ENCODE data around the gene HCN3. TPM values are rescaled to one million over a fixed set of nuclear protein-coding genes. Genes with fewer than 3 reads are reported as not detected.

Gene HCN3
- total and polyA plus RNA-seq, 2 of the 13 experiments (the other 11 are each of a cell fraction or from before 2014, with no cell fraction given), result 2.4 to 10.2 TPM

DNA sequence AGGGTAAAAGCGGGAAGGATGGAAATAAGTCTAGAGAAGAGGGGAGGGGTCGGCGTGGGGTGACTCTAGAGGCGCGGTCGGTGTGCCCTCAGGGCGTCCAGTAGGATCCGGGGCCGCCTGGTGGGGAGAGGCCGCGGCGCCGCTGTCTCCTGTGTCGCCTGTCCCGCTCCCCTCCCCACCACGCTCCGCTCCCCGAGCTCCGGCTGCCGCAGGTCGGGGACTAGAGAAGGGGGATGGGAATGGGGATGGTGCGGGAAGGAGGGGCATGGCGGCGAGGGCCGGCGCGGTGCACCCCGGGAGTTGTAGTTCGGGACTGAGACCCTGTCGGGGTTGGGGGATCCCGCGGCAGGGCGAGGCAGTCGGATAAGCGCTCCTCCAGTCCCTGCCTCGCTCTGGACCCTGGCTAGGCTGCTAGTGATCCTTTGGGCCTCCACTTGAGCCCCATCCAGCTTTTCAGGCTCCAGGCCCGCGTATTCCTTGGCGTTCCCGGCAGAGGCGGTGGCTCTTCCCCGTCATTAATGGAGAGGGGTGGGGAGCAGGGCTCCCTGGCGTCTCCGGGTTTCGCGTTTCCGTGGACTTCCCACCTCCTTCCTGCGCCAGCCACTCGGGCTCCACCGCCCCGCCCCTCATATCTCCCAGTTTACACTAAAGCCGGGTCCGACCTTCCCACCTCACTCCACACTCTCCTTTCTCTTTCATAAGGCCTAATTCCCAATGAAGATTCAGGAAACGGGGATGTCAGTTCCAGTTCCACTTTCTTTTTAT is 21.8 kb upstream of the HCN3 start, which contains the start of gene ENTREP3 (continued):
- TF ChIP-seq JARID2 (CRISPR knock-in tag; IDR thresholded peaks at IDR 0.05; ENCODE audit: insufficient replicate concordance) (no peak), ZNF468 (CRISPR knock-in tag; IDR thresholded peaks at IDR 0.05) (no peak), ZNF431 (CRISPR knock-in tag; IDR thresholded peaks at IDR 0.05; ENCODE audit: borderline replicate concordance, low read depth) (no peak), GLI4 (CRISPR knock-in tag; IDR thresholded peaks at IDR 0.05; ENCODE audit: borderline replicate concordance) (no peak), ASH2L (IDR thresholded peaks at IDR 0.05; ENCODE audit: insufficient read length, low read depth, low read length) (no peak), ZIK1 (CRISPR knock-in tag; IDR thresholded peaks at IDR 0.05; ENCODE audit: borderline replicate concordance, low read depth) (no peak), ATF2 (CRISPR knock-in tag; IDR thresholded peaks at IDR 0.05) (peak; percentile 58; the same call in 1 of the 2 replicates), ZNF761 (CRISPR knock-in tag; conservative IDR thresholded peaks at IDR 0.05) (no peak), NFYB (CRISPR knock-in tag; IDR thresholded peaks at IDR 0.05) (peak; percentile 23; the same call in 1 of the 2 replicates), REXO4 (CRISPR knock-in tag; IDR thresholded peaks at IDR 0.05; ENCODE audit: borderline replicate concordance) (no peak), ZNF775 (CRISPR knock-in tag; IDR thresholded peaks at IDR 0.05; ENCODE audit: borderline replicate concordance) (0 out of 2 replicates have a peak, but pooled peaks have one; percentile 36), ZUFSP (CRISPR knock-in tag; IDR thresholded peaks at IDR 0.05; ENCODE audit: borderline replicate concordance) (no peak), CAMTA2 (CRISPR knock-in tag; IDR thresholded peaks at IDR 0.05; ENCODE audit: borderline replicate concordance) (no peak), ZFP37 (CRISPR knock-in tag; IDR thresholded peaks at IDR 0.05; ENCODE audit: borderline replicate concordance) (peak; percentile 61; the same call in 1 of the 2 replicates), SMAD3 (CRISPR knock-in tag; IDR thresholded peaks at IDR 0.05) (0 out of 2 replicates have a peak, but pooled peaks have one; percentile 44)
- TF ChIP-seq, protein P1, sequence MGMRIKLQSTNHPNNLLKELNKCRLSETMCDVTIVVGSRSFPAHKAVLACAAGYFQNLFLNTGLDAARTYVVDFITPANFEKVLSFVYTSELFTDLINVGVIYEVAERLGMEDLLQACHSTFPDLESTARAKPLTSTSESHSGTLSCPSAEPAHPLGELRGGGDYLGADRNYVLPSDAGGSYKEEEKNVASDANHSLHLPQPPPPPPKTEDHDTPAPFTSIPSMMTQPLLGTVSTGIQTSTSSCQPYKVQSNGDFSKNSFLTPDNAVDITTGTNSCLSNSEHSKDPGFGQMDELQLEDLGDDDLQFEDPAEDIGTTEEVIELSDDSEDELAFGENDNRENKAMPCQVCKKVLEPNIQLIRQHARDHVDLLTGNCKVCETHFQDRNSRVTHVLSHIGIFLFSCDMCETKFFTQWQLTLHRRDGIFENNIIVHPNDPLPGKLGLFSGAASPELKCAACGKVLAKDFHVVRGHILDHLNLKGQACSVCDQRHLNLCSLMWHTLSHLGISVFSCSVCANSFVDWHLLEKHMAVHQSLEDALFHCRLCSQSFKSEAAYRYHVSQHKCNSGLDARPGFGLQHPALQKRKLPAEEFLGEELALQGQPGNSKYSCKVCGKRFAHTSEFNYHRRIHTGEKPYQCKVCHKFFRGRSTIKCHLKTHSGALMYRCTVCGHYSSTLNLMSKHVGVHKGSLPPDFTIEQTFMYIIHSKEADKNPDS (CRISPR knock-in tag; IDR thresholded peaks at IDR 0.05), result no peak
- TF ChIP-seq, protein P2, sequence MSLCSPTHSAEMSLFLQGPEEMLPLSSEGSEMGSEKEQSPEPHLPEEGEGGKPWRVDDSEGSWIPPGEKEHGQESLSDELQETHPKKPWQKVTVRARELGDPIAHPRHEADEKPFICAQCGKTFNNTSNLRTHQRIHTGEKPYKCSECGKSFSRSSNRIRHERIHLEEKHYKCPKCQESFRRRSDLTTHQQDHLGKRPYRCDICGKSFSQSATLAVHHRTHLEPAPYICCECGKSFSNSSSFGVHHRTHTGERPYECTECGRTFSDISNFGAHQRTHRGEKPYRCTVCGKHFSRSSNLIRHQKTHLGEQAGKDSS (CRISPR knock-in tag; IDR thresholded peaks at IDR 0.05; ENCODE audit: borderline replicate concordance, low read depth), result no peak
- TF ChIP-seq, protein P3, sequence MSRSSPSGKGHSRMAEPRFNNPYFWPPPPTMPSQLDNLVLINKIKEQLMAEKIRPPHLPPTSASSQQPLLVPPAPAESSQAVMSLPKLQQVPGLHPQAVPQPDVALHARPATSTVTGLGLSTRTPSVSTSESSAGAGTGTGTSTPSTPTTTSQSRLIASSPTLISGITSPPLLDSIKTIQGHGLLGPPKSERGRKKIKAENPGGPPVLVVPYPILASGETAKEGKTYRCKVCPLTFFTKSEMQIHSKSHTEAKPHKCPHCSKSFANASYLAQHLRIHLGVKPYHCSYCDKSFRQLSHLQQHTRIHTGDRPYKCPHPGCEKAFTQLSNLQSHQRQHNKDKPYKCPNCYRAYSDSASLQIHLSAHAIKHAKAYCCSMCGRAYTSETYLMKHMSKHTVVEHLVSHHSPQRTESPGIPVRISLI (CRISPR knock-in tag; IDR thresholded peaks at IDR 0.05; ENCODE audit: borderline replicate concordance), result no peak
- TF ChIP-seq, protein P4, sequence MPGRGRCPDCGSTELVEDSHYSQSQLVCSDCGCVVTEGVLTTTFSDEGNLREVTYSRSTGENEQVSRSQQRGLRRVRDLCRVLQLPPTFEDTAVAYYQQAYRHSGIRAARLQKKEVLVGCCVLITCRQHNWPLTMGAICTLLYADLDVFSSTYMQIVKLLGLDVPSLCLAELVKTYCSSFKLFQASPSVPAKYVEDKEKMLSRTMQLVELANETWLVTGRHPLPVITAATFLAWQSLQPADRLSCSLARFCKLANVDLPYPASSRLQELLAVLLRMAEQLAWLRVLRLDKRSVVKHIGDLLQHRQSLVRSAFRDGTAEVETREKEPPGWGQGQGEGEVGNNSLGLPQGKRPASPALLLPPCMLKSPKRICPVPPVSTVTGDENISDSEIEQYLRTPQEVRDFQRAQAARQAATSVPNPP (CRISPR knock-in tag; IDR thresholded peaks at IDR 0.05), result no peak
